NCI-H446 treated with DMSO at 0.1 percent for 48 hours (cell line): ENCODE data around the gene LPP.
"Not testable (repeated sequence)": the region's sequence is repeated elsewhere in the genome, so short reads cannot be mapped to it uniquely, and the experiment has no call there.

Experiments
- DNase-seq: peaks from one replicate; lab custom pipeline; 2025; lab: John Stamatoyannopoulos, UW

LPP gene

DNA sequence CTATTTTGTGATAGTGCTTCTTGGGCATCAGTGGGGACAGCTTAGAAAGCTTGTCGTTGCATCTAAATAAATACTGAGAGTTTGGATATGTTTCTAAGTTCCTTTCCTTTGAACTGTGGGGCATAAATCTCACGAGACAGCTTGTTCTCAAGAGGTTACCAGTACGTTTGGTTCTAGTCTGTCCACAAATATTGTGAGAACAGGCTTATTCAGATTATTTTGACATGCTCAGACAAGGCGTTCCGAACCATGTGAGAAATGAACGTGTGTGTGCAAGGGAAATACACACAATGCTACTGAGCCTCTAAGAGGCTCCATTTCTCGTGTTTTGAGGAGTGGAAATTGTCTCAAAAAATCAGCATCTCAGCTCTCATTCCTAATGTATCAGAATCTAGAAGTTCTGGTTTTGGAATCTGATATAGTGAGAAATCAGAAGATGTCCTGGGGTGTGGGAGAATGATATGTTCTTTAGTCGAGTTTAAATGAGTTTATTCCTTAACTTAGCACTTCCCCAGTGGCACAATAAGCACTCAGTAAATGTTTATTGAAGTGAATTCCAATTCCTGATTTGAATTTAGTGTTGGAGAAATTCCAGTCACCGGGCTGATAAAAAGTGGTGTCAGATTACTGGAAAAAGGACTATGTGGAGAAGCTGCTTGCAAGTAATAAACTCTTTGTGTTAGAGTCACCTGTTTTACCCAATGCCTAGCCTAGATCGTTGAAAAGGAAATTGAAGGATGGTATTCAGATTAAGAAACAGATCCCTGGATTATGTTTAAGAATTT, 481.5 kb downstream of the LPP start:
- DNase-seq = no peak

DNA sequence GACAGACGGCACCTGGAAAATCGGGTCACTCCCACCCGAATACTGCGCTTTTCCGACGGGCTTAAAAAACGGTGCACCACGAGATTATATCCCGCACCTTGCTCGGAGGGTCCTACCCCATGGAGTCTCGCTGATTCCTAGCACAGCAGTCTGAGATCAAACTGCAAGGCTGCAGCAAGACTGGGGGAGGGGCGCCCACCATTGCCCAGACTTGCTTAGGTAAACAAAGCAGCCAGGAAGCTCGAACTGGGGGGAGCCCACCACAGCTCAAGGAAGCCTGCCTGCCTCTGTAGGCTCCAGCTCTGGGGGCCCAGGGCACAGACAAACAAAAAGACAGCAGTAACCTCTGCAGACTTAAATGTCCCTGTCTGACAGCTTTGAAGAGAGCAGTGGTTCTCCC, 482.3 kb downstream of the LPP start:
- DNase-seq = not testable (repeated sequence)

DNA sequence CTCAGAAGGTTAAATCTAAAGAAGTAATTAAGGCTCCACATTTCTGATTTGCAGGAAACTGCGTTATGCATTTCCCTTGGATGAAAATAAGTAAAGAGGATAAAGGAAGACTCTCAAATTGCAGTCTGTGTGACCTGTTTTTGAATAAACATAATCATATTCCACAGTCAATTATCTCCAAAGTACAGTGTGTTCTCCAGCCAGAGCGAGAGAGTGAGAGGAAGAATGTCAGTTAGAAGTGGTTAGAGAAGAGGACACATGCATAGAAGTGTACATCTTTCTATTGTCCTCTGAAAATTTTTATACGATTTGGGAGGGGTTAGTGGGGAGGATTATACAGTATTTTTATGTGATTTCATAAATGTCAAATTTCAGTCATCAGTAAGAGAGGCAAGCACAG, 487.1 kb downstream of the LPP start:
- DNase-seq = no peak

DNA sequence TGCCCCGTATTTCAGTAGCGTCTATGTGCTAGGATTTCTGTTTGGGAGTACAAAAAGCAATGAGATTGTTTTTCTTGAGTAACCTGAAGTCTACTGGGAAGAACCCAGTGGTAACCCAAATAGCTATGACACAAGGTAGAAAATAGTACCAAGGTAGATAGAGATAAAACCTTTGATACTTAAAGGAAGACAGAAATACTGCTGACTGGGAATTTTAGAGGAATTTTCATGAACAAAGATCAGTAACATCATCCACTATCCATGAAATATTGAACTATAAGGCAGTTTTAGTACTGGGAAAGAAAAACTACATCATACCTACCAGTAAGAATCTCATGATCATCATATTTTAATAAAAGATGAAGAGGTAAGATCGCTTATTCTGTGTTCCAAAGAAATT, 489.8 kb downstream of the LPP start:
- no peak for DNase-seq

DNA sequence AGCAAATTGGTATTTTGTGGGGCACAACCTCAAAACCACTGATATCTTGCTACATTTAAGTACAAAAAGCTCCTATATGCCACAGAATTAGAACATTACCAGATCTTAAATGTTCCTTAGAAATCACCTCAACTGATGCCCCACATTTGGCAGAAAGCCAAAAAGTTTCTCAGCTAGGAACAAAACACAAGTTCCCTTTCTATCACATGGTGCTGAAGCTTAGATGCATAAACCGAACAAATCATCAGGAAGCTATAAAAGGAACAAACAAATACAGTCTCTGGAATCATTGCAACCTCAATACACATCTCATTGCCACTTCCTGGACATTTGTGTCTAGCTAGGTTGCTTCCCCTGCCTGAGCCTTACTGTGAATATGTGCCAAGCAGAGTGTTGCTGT, 492.6 kb downstream of the LPP start:
- DNase-seq = no peak

DNA sequence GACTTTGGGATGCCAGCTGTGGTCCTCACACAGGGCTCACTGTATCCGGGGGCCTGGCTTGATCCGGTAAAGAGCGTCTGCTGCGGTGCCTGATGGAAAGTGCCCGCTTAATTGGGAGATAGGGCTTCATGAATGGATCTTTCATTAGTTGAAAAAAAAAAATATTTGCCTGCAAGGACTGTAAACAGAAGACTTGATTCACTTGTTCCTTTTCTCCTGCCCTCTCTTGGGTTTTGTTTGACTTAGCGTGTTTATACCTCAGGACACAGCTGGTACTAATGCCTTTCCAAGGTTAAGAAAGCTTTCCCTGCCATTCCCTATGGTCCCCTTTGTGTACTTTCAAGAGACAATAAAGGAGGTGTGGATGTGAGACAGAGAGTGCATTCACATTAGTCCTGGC, 493.3 kb downstream of the LPP start:
- DNase-seq = no peak

DNA sequence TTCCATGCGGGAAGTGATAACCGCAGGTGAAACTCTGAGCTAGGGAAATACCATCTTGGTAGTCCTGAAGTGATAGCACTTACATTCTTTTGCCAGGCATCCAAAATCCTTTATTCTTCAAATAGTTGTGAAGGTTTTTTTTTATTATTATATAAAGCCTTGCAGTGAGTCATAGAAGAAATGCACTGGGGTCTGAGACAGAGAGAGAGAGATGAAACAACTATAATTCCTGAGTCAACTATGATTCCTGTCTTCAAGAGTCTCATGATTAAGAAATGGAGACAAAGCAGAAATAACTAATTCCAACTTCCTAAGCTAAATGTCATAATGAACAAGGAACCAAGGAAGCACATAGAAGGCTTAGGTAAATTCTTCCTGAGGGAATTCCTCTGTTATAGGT, 495.6 kb downstream of the LPP start:
- no peak for DNase-seq

DNA sequence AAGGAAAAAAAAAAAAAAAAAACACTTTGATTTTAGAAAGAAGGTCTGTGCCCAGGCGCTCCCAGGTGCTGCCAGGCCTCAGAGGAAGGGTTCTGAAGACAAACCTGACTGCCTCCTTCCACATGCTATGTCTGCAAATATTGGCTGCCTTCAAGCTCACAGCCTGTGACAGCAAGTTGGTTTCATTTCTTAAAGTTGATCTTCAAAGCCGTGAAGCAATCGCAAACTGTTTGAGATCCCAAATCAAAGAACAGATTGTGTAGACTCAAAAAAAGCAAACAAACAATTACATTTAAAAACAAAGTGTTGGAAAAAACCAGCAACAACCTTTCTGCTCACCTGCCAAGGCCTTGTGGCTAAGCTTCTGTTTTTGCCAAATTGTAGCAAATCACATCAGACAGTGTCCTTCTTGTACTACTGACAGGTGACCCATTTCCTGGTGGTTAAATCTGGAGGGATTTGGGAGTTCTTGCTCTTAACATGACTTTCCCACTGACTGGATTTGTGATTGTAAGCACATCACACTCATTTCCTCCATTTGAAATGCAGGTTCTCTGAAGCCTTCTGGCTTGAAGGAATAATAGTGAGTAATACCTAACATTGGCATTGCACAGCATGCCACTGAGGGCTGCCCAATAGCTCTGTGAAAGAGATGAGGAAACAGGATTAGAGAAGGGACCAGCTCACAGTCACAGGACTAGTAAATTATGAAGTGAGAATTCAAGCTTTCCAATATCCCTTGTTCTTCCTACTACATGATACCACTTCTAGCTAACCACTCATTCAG, 502.4 kb downstream of the LPP start:
- no peak for DNase-seq

DNA sequence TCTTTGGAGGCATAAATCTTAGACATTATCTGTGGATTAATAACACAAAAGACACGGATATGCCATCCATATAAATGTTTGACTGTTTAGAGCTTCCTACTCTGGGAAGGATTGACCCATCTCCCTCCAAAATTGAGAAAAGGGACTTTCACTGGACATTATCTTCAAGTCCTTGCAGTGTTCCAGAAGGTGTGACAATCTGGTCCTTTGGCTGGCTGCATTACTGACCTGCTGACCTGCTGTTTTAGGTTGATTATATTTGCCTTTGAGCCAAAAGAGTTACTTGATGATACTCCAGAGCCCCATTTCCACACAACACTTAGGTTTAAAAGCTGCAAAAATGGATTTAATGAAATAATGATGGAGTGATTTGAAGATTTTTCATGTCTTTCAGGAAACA, 504.6 kb downstream of the LPP start:
- DNase-seq = no peak

DNA sequence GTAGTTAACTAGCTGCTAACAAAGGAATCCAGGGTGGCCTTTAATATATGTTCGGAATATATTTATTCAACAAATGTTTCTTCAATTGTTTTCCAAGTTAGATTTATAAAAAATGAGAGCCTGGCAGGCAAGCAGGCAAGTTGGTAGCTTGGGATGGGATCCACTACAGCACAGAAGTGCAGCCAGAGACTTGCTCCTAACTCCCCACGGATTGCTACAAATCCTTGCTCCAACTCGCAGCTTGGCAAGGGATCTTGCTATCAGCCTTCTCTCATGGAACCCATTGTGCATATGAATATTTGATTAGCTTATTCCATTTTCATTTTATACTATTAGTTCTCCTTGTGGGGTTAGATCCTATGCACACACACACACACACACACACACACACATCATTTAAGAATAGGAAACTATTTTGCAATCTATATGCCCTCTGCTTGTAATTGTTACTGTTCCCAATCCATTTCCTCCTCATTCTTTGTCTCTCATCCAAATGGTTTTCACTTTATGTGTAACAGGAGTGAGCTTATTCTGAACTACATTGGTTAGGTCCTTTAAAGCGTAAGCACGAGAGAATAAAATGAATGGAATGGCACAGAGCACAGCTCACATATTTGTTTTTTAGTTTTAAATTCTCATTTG, 505.6 kb downstream of the LPP start:
- no peak for DNase-seq

DNA sequence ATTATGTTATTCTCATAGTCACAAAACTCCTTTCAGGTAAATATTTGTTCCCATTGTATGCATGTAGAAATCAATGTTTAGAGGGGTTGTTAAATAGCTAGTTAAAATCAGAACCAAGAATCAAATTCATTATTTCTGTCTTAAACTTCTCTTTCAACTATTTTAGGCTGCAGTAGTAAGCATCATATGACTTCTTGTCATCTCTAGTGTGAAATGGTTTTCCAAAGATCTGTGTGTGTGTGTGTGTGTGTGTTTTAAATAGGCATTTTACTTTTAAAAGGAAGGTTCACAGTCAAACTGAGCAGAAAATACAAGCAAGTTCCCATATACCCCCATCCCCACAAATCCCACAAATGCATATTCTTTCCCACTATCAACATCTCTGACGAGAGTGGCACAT, 506.5 kb downstream of the LPP start:
- no peak for DNase-seq

DNA sequence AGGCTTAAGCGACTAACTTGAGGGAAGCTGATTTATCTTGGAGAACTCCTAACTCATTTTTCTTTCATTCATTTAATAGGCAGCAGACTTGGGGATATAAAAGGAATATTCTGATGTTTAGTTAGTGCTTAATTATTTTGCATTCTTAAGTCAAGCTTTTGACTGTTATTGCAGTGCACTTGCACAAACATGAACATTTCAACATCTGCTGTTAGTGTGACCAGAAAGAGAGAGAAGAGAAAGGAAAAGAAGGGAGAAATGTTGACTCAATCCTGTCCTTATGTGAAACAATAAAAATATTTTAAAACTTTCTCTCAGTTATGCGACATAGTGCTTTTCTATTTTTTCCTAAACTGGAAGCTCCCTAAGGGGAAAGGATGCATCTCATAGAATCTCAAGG, 507.8 kb downstream of the LPP start:
- DNase-seq = no peak

DNA sequence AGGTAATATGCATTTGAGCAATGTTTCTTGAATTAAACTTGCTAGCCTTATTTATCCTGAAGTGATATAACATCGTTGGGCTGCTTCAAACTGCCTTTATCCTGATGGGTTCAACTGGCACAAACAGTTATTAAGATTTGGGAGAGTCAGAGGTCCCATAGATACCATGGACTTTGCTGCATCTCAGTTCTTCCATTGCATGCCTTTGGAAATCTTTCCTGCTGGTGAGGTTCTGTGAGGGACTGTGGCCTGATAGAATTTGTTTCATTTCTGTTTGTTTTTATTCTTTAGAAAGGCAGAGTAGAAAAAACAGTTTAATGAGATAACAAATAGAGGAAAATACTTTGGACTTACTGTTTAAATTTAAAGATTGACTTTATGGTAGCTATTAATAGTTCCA, 508.3 kb downstream of the LPP start:
- no peak for DNase-seq

DNA sequence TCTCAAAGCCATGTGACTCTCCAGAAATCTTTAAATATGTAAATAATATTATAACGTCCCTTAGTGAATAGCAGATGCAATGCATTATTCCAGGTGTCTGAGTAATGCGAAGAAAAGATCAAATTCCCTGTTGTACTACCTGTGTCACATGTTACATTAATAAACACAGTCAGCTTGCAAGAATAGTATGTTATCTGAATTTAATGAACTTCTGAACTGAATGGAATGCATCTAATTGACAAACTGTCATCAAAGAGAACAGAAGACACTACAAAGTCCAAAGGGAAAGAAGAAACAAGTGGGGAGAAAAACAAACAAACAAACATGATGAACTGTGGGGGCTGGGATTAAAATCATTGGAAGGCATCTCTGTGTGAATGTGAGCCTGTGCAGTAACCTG, 508.8 kb downstream of the LPP start:
- no peak for DNase-seq

DNA sequence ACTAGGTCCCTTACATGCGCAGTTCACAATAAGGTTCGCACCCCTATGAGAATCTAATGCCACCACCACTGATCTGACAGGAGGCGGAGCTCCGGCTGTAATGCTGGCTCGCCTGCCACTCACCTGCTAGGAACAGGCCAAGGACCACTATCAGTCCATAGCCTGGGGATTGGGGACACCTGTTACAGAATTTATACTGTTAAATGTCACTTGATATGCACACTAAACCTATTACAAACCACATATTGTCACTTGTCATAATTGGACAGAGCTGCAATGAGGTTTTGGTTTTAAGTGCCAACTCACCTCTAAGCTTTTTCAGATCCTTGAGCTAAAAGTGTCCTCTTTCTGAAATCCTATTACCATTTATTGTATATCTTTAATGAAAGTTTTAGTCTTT, 509.9 kb downstream of the LPP start:
- no peak for DNase-seq

DNA sequence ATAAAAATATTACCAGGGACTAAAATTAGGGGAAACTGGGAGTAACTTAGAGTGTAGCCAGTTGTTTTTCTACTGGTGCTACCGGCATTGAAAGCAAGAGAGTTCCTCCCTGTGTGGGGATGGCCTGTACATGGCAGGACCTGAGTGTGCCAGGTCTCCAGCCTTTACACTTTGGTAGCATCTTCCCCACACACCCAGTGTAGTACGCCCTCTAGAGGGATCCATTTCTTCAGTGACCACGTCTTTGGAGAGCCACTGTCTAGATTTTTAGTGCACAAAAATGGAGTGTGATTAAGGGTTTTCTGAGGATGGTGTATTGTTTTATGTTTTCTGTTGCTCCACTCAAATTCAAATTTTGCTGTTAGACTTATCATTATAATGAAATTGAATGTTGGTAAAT, 510.8 kb downstream of the LPP start:
- no peak for DNase-seq

DNA sequence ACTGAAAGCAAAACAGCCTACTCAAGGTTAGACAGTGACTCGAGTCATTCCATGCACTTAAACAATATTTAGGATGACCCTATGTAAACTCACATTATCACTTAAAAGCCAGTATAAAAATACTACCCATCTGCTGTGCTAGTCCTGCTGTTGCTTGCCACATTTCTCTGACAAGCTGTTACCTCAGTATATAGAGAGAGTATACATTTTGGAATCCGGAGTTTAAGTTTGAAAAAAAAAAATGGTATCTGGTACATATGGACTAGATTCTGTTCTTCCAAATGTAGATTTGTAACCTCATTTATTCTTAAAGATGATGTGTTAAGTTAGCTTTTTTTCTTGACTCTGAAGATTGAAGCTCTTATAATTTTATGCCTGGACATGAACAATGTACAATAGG, 514.0 kb downstream of the LPP start:
- DNase-seq = no peak

DNA sequence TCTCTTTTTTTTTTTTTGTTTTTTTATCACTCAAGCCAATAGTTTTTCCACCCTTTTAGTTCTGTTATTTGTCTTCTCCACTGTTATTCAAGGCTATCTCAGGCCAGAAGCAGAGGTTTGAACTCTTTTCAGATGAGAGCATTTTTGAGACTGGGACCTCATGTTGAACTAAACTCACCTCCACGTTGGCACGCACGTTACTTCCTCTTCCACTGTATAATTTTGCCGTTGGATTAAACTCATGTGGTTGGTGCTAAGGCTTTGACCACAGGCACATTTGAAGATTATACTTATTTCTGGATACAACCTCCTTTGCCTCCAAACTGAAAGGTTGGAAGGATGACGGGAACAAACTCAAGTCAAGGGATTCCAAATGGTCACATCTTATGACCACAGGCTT, 516.5 kb downstream of the LPP start:
- no peak for DNase-seq

DNA sequence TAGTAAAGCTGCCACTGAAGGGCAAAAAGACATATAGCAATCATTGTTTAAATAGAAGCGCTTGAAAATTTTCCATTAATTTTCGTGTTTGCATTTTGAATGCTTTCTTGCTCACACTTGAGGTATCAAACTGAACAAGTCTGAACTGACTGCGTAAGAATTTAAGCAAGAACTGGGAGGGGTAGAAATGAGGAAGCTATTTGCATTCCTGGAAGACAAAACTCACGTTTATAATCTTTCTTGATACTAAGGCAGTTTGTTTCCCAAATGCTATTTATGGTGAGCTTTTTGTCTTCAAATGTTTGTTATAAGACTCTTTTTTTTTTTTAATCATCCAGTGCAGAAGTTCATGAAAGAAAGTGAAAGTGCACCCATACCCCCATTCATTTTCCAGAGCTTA, 518.0 kb downstream of the LPP start:
- DNase-seq = no peak

DNA sequence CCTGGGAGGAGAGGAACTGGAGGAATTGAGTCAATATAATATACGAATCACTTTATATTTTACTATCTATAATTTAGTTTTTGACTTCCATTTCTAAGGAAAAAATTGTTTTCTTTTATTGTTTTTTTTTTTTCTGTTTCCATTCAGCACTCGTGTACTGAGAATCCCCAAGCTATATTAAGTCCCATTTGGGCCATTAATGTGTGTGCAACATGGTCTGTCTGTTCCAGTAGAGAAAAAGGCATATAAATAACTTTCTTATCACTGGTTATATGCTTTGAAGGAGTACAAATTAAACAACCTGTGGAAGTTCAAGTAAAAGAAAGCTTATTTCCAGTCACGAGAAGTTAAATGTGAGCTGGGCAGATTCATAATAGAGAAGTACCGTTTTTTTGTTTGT, 518.9 kb downstream of the LPP start:
- DNase-seq = no peak

DNA sequence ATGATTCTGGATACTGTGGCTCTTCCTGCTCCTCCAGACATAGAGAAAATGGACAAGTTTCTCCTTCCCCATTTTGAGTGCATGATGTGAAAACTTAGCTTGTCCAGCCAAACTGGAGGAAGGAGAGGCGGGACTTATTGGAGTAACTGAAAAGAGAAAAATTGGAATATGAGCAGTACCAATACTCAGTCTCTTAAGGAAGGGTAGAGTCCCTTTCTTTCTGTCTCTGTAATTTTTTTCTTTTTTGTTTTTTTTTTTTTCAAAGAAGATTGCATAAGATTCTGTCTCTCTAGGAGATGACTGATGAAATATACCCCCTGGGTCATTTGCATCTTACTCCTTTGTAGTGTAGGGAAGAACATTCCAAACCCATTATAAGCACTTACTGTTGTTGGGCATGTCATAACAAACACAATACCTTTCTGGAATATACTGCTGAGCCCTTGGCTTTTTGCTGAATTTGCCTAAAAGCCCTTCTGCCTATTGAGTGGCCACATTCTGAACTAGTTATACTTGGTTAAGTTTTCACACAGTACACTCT, 519.8 kb downstream of the LPP start:
- DNase-seq = no peak

DNA sequence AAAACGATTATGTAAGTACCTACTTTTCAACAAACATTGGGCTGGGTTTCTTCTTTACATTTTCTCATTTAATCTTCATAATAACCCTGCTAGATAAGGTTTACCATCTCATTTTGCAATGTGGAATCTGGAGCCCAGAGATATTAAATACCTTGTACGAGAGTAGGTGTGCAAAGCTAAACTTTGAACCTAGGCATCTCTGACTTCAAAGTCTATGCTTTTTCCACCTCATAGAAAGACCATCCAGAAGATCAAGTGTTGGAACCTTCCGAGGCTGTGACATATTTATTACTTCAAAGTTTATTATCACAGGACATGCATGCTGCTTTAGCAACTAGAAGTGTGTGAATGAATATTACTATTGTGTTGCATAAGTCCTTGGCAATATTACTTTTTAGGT, 520.6 kb downstream of the LPP start:
- DNase-seq = no peak

DNA sequence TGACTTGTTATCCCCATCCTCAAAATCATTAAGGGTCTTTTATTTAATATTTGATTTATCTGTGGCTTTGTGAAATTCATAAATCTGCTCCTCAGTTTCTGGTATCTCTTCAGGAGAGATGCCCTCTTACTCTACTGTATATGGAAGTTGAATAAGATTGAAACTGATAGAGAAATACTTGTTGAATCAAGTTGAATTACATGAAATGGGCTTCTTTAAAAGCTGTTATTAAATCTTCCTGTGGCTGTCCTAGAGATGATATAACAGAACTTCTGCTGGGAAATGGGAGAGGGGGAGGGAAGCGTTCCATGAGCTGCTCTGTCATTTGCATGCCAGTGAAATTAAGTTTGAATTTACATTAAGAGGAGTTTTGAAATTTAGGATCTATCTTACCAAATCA, 523.4 kb downstream of the LPP start:
- no peak for DNase-seq
